H1 (cell line): Measurements from ENCODE around the gene CELF4. TPM values are rescaled to one million over a fixed set of nuclear protein-coding genes. Genes with fewer than 3 reads are reported as not detected.

Source experiments
- CTCF ChIA-PET: fragments of 300-600 bp; sonication (Branson Sonifier 250); formaldehyde crosslinking; loops from one replicate; lab custom pipeline; 2021; ENCODE audit not compliant: partially characterized antibody; lab: Charles Lee
- POLR2A ChIA-PET: fragments of 300-600 bp; sonication (Branson Sonifier 250); formaldehyde crosslinking; loops from one replicate; lab custom pipeline; 2021; ENCODE audit warnings: inconsistent platforms; ENCODE audit not compliant: partially characterized antibody; lab: Charles Lee
- DNase-seq, 2 experiments: peaks; one replicate each; pipeline versions ENCODE4 v3.0.0 to v3.0.0-alpha.2; 2010 to 2022; ENCODE audit warnings: low spot score in 2 of 2, low read depth in 1 of 2, mixed read lengths in 1 of 2
- FAIRE-seq: peaks from 2 replicates; lab custom pipeline; 2011; peaks lifted over from hg19 to GRCh38; lab: Jason Lieb, UNC
- H2AFZ ChIP-seq: 2 replicates; pipeline ENCODE4 v1.8.1; 2012; ENCODE audit warnings: low read length, inconsistent platforms
- H2AK5ac ChIP-seq: 2 replicates; pipeline ENCODE4 v1.6.1; 2013; ENCODE audit warnings: low read depth, low read length
- H2BK120ac ChIP-seq: replicated peaks from 2 replicates; pipeline ENCODE3; 2013; ENCODE audit warnings: low read depth, low read length, inconsistent platforms
- H2BK12ac ChIP-seq: 2 replicates; pipeline ENCODE4 v1.6.1; 2013; ENCODE audit warnings: low read depth, low read length
- H2BK15ac ChIP-seq: 2 replicates; pipeline ENCODE4 v1.6.1; 2013; ENCODE audit warnings: low read length
- H2BK20ac ChIP-seq: 2 replicates; pipeline ENCODE4 v1.6.1; 2013; ENCODE audit warnings: low read length
- H2BK5ac ChIP-seq: 2 replicates; pipeline ENCODE4 v1.6.1; 2013; ENCODE audit warnings: low read depth, low read length
- H3K14ac ChIP-seq: 2 replicates; pipeline ENCODE4 v1.6.1; 2013; ENCODE audit warnings: inconsistent platforms; ENCODE audit not compliant: insufficient read length
- H3K18ac ChIP-seq: 2 replicates; pipeline ENCODE4 v1.6.1; 2013; ENCODE audit warnings: low read length; ENCODE audit errors: extremely low read depth
- H3K23ac ChIP-seq: 2 replicates; pipeline ENCODE4 v1.6.1; 2013; ENCODE audit warnings: inconsistent platforms; ENCODE audit not compliant: insufficient read length
- H3K23me2 ChIP-seq: 2 replicates; pipeline ENCODE4 v1.6.1; 2013; ENCODE audit warnings: low read depth, low read length
- H3K27ac ChIP-seq: 2 replicates; pipeline ENCODE4 v1.6.1; 2011; ENCODE audit warnings: low read depth, low read length, inconsistent platforms
- H3K27me3 ChIP-seq, 4 experiments: replicated peaks in 1 of 4; 1 replicate in 1 of 4; 2 replicates in 3 of 4; pipeline versions ENCODE4 v1.6.1 to v1.8.1; 2011 to 2013; ENCODE audit warnings: low read length in 3 of 4, mild to moderate bottlenecking in 3 of 4, inconsistent platforms in 2 of 4, mixed read lengths in 2 of 4, moderate library complexity in 1 of 4; ENCODE audit not compliant: control insufficient read depth in 3 of 4, insufficient read depth in 3 of 4; ENCODE audit errors: extremely low read depth in 1 of 4
- H3K36me3 ChIP-seq, 4 experiments: 2 replicates each; pipeline versions ENCODE4 v1.6.1 to v1.8.1; 2011 to 2013; ENCODE audit warnings: mild to moderate bottlenecking in 4 of 4, low read length in 3 of 4, moderate library complexity in 2 of 4, control low read depth in 1 of 4, inconsistent platforms in 1 of 4; ENCODE audit not compliant: insufficient read depth in 4 of 4, control insufficient read depth in 2 of 4
- H3K4ac ChIP-seq: replicated peaks from 2 replicates; pipeline ENCODE3; 2013; ENCODE audit warnings: low read length, low read depth, mixed read lengths, inconsistent platforms; ENCODE audit not compliant: insufficient read length
- H3K4me1 ChIP-seq, 4 experiments: replicated peaks in 1 of 4; 1 replicate in 1 of 4; 2 replicates in 3 of 4; pipeline versions ENCODE4 v1.6.1 to v1.8.1; 2011 to 2013; ENCODE audit warnings: low read length in 3 of 4, inconsistent platforms in 2 of 4, mixed read lengths in 1 of 4; ENCODE audit not compliant: insufficient read depth in 4 of 4, control insufficient read depth in 3 of 4
- H3K4me2 ChIP-seq, 2 experiments: 2 replicates each; pipeline versions ENCODE4 v1.6.1 to v1.8.1; 2011 to 2013; ENCODE audit warnings: low read depth in 2 of 2, low read length in 2 of 2, control low read depth in 1 of 2, inconsistent platforms in 1 of 2, mild to moderate bottlenecking in 1 of 2; ENCODE audit not compliant: insufficient read depth in 1 of 2
- H3K4me3 ChIP-seq, 4 experiments: fragments of 200-600, 300-600 bp in 1 of 4; sonication (generic), shearing (Covaris generic), sonication (Bioruptor Twin) in 1 of 4; 2 replicates each; pipeline versions ENCODE4 v1.5.1 to v1.8.1; 2011 to 2016; ENCODE audit warnings: low read length in 4 of 4, low read depth in 3 of 4, control low read depth in 2 of 4, inconsistent platforms in 2 of 4, mild to moderate bottlenecking in 2 of 4, mixed read lengths in 1 of 4, moderate library complexity in 1 of 4; ENCODE audit not compliant: insufficient read depth in 2 of 4; ENCODE audit errors: extremely low read depth in 1 of 4
- H3K56ac ChIP-seq: replicated peaks from 2 replicates; pipeline ENCODE3; 2013; ENCODE audit warnings: low read depth, mild to moderate bottlenecking, mixed read lengths, low read length, inconsistent platforms; ENCODE audit not compliant: insufficient read length
- H3K79me1 ChIP-seq: 2 replicates; pipeline ENCODE4 v1.6.1; 2013; ENCODE audit warnings: low read depth, low read length, control low read depth
- H3K79me2 ChIP-seq, 2 experiments: 2 replicates each; pipeline versions ENCODE4 v1.6.1 to v1.8.1; 2012 to 2013; ENCODE audit warnings: low read length in 2 of 2, mild to moderate bottlenecking in 2 of 2, inconsistent platforms in 1 of 2; ENCODE audit not compliant: insufficient read depth in 2 of 2, control insufficient read depth in 1 of 2
- H3K9ac ChIP-seq, 4 experiments: replicated peaks in 1 of 4; 1 replicate in 1 of 4; 2 replicates in 3 of 4; pipeline versions ENCODE4 v1.6.1 to v1.8.1; 2011 to 2013; ENCODE audit warnings: low read depth in 3 of 4, low read length in 3 of 4, control low read depth in 2 of 4, mild to moderate bottlenecking in 2 of 4, moderate library complexity in 2 of 4, inconsistent platforms in 1 of 4; ENCODE audit errors: extremely low read depth in 1 of 4
- H3K9me3 ChIP-seq, 2 experiments: 2 replicates each; pipeline versions ENCODE4 v1.6.1 to v1.8.1; 2012 to 2013; ENCODE audit warnings: mild to moderate bottlenecking in 2 of 2, moderate library complexity in 2 of 2, control low read depth in 1 of 2, inconsistent platforms in 1 of 2, low read depth in 1 of 2, low read length in 1 of 2, mixed read lengths in 1 of 2; ENCODE audit not compliant: insufficient read depth in 2 of 2
- H4K20me1 ChIP-seq, 2 experiments: replicated peaks in 1 of 2; 2 replicates each; pipeline versions ENCODE3 to v1.8.1; 2011 to 2013; ENCODE audit warnings: inconsistent platforms in 2 of 2, low read length in 2 of 2, mild to moderate bottlenecking in 1 of 2; ENCODE audit not compliant: insufficient read depth in 2 of 2, control insufficient read depth in 1 of 2
- H4K5ac ChIP-seq: 2 replicates; pipeline ENCODE4 v1.6.1; 2013; ENCODE audit warnings: low read length, low read depth, mixed read lengths, inconsistent platforms; ENCODE audit not compliant: insufficient read length
- H4K8ac ChIP-seq: 2 replicates; pipeline ENCODE4 v1.8.0; 2013; ENCODE audit warnings: mild to moderate bottlenecking, moderate library complexity, low read length, inconsistent platforms; ENCODE audit not compliant: insufficient read depth; ENCODE audit errors: extremely low read depth
- H4K91ac ChIP-seq: replicated peaks from 2 replicates; pipeline ENCODE3; 2013; ENCODE audit warnings: low read length, mixed read lengths, inconsistent platforms; ENCODE audit not compliant: insufficient read length
- SP4 ChIP-seq: IDR thresholded peaks from 2 replicates; pipeline ENCODE4 v1.6.1; 2012; ENCODE audit warnings: low read length, inconsistent platforms
- TCF12 ChIP-seq: IDR thresholded peaks from 2 replicates; pipeline ENCODE4 v1.6.1; 2011; ENCODE audit warnings: low read depth, mild to moderate bottlenecking, low read length
- WGBS, 2 experiments: shearing (Covaris generic) in 1 of 2; methylation state at CpG; one replicate each; pipeline versions ENCODE4 v1.1.6 to v1.1.7; 2013 to 2015; ENCODE audit warnings: low lambda C conversion rate in 2 of 2, mixed read lengths in 2 of 2, inconsistent platforms in 1 of 2, low coverage in 1 of 2, missing lambda C conversion rate in 1 of 2; ENCODE audit not compliant: insufficient replicate concordance in 2 of 2, insufficient coverage in 1 of 2, insufficient read length in 1 of 2; ENCODE audit errors: extremely low coverage in 1 of 2, missing lambda C conversion rate in 1 of 2; 5-methylcytosine and 5-hydroxymethylcytosine counted together
- polyA plus RNA-seq, 7 experiments: library from polyadenylated mRNA; depleted of rRNA in 3 of 7; stranded (reverse) in 5 of 7; unstranded in 2 of 7; fragments of >200 nt in 5 of 7; fragments of 200-250 nt in 2 of 7; gene quantifications; 1 replicate in 5 of 7; 2 replicates in 1 of 7; 4 replicates in 1 of 7; pipeline versions ENCODE4 v1.2.1 to v1.2.3, GENCODE V29; 2011 to 2013; ENCODE audit warnings: missing spikeins in 2 of 7, mixed read lengths in 2 of 7
- total RNA-seq: library from RNA; stranded (reverse); fragmentation: NEBNext Ultra II Directional; extraction: Animal tissue kit (Norgen Biotek cat#: 25700); gene quantifications from 2 replicates; pipeline ENCODE4 v1.2.1, GENCODE V29; 2021

CELF4 gene
- total and polyA plus RNA-seq, 2 of the 8 experiments (the other 6 are each of a cell fraction or from before 2014, with no cell fraction given): 1.6 to 3.4 TPM

DNA sequence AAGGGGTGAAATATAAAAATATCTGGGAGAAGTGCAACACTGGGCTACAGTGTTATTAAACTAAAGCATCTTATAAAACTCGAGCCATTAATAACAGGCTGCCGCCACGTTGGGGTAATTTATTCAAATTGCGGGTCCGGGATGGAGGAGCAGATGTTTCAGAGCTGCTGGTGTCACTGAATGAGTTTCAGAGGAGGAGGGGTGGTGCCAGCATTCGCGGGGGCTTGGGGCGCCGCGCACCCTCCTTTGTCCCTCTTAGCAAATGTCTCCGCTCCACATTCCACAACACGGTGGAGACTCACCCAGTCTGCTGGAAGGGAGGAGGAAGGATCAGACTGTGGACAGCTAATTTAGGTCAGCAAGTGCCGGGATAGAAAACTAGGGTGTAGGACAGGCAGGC, 260.5 kb downstream of the CELF4 start:
- CTCF ChIA-PET: interaction anchor here (0.6 to 2.4 kb wide), 6 partner anchors 10 to 164 kb away, joined by 3 to 10 read pairs (median 4); no protein-coding TSS in a partner anchor
- no peak overlapping the region for H3K4me2 ChIP-seq
- no peak for TF ChIP-seq SP4
- TF ChIP-seq TCF12: no peak

More for the DNA sequence above, 260.5 kb downstream of the CELF4 start:
- Histone ChIP-seq H3K4me1 (peaks cover 0 to 3% (median 0%) of the 10 kb centered on the region in 4 experiments; a peak in 1 of 7 replicates), H2BK5ac (no peak overlapping the region), H2BK20ac (no peak overlapping the region), H3K9ac (no peak overlapping the region), H3K27ac (no peak overlapping the region), H3K9me3 (no peaks in the 10 kb centered on the region), H3K18ac (no peak overlapping the region), H3K4me3 (no peak overlapping the region), H3K56ac (no peak overlapping the region), H4K8ac (no peak overlapping the region), H3K23me2 (no peaks in the 10 kb centered on the region), H3K79me2 (no peaks in the 10 kb centered on the region), H2BK15ac (no peak overlapping the region), H3K79me1 (no peaks in the 10 kb centered on the region), H3K14ac (no peak overlapping the region), H4K91ac (no peak overlapping the region), H3K27me3 (no peaks in the 10 kb centered on the region), H2AFZ (no peak overlapping the region), H3K36me3 (no peaks in the 10 kb centered on the region), H3K4ac (no peak overlapping the region), H4K20me1 (no peaks in the 10 kb centered on the region), H4K5ac (no peak overlapping the region), H2BK12ac (no peak overlapping the region), H2AK5ac (no peak overlapping the region), H2BK120ac (no peak overlapping the region), H3K23ac (no peak overlapping the region)
- FAIRE-seq: no peak
- POLR2A ChIA-PET: no interaction called here
- WGBS, 2 experiments: 94% methylated on average over 13 of the region's 13 CpGs; no CpG with 5 or more reads in 1 of the 2 experiments
- no peak for DNase-seq
